Neural progenitor cell (in vitro differentiated cells): ENCODE data around the gene TUT1. TPM values are rescaled to one million over a fixed set of nuclear protein-coding genes. Genes with fewer than 3 reads are reported as not detected.

Experiments
- DNase-seq: peaks from one replicate; pipeline ENCODE4 v3.0.0-alpha.2; 2016; ENCODE audit warnings: low spot score
- H2AFZ ChIP-seq: fragments of 200-600 bp; sonication (generic); replicated peaks from 2 replicates; pipeline ENCODE4 v1.6.1; 2016; ENCODE audit warnings: antibody characterized with exemption
- H3F3A ChIP-seq: fragments of 200-600 bp; sonication (generic); 2 replicates; pipeline ENCODE4 v1.6.1; 2016; ENCODE audit warnings: antibody characterized with exemption, low read depth
- H3K27ac ChIP-seq: fragments of 200-600 bp; sonication (generic); 2 replicates; pipeline ENCODE4 v1.5.1; 2016; ENCODE audit warnings: mild to moderate bottlenecking
- H3K27me3 ChIP-seq: fragments of 200-600 bp; sonication (generic); 2 replicates; pipeline ENCODE4 v1.6.1; 2016; ENCODE audit warnings: mild to moderate bottlenecking, moderate library complexity
- H3K36me3 ChIP-seq: fragments of 200-600 bp; sonication (generic); 2 replicates; pipeline ENCODE4 v1.5.1; 2016
- H3K4me1 ChIP-seq: fragments of 200-600 bp; sonication (generic); 2 replicates; pipeline ENCODE4 v1.6.1; 2016; ENCODE audit warnings: mixed run types
- H3K4me2 ChIP-seq: fragments of 200-600 bp; sonication (generic); 2 replicates; pipeline ENCODE4 v1.6.1; 2016
- H3K4me3 ChIP-seq: fragments of 200-600 bp; sonication (generic); 2 replicates; pipeline ENCODE4 v1.5.1; 2016
- H3K79me2 ChIP-seq: fragments of 200-600 bp; sonication (generic); 2 replicates; pipeline ENCODE4 v1.6.1; 2016; ENCODE audit warnings: low read depth
- H3K9ac ChIP-seq: fragments of 200-600 bp; sonication (generic); 2 replicates; pipeline ENCODE4 v1.6.1; 2016
- H3K9me3 ChIP-seq: fragments of 200-600 bp; sonication (generic); 2 replicates; pipeline ENCODE4 v1.5.1; 2016; ENCODE audit warnings: low read depth
- H4K20me1 ChIP-seq: fragments of 200-600 bp; sonication (generic); 2 replicates; pipeline ENCODE4 v1.6.1; 2016; ENCODE audit warnings: low read depth
- H3K27ac Mint-ChIP-seq: 3 replicates; pipeline ENCODE4 v1.8.0; 2021; ENCODE audit warnings: mixed read lengths
- H3K27me3 Mint-ChIP-seq: 2 replicates; pipeline ENCODE4 v1.8.0; 2022; ENCODE audit warnings: low read depth, mild to moderate bottlenecking, inconsistent platforms, moderate library complexity, mixed read lengths; ENCODE audit not compliant: insufficient read depth
- H3K36me3 Mint-ChIP-seq: 3 replicates; pipeline ENCODE4 v1.8.0; 2021; ENCODE audit warnings: mixed read lengths
- H3K4me1 Mint-ChIP-seq: 3 replicates; pipeline ENCODE4 v1.8.0; 2021; ENCODE audit warnings: mixed read lengths
- H3K4me3 Mint-ChIP-seq: 3 replicates; pipeline ENCODE4 v1.8.0; 2021; ENCODE audit warnings: mild to moderate bottlenecking, moderate library complexity, mixed read lengths
- H3K9me3 Mint-ChIP-seq: 3 replicates; pipeline ENCODE4 v1.8.0; 2020; ENCODE audit warnings: mixed read lengths
- CTCF ChIP-seq: fragments of 200-600 bp; sonication (generic); IDR thresholded peaks from 2 replicates; pipeline ENCODE4 v1.5.1; 2017; ENCODE audit warnings: antibody characterized with exemption, mild to moderate bottlenecking
- EZH2 ChIP-seq: fragments of 200-600 bp; sonication (generic); IDR thresholded peaks from 2 replicates; pipeline ENCODE4 v1.6.1; 2017; ENCODE audit warnings: antibody characterized with exemption, mild to moderate bottlenecking, moderate library complexity
- EZH2phosphoT487 ChIP-seq: fragments of 200-600 bp; sonication (generic); IDR thresholded peaks from 2 replicates; pipeline ENCODE4 v1.6.1; 2017; ENCODE audit warnings: antibody characterized with exemption
- total RNA-seq: library from RNA; depleted of rRNA; stranded (reverse); fragments of >200 nt; gene quantifications from 2 replicates; pipeline ENCODE4 v1.2.3, GENCODE V29; 2015; ENCODE audit warnings: low replicate concordance

The TUT1 gene
- total RNA-seq, 1 donor from 2014 or later, result 4.8 TPM

DNA sequence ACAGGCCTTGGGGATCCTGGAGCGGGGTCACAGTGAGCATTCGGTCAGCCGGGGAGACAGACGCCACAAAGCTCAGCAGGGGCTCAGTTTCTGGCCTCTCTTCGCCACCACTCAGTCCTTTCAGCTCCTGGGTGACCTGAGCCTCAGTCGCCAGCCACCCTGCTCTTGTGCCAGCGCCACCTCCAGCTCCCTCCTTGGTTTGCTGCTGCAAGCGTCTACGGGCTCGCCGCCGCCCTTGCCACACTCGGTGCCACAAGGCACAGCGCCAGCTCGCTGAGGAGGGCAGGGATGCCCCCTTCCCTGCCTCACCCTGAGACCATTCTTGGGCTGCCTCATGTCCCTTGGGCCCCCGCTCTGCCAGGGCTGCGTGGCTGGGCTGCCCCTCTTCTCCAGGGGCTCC is 16.2 kb downstream of the TUT1 start:
- no peak for DNase-seq
- TF ChIP-seq CTCF, result no peak
- TF ChIP-seq EZH2, result no peak
- no peak for TF ChIP-seq EZH2phosphoT487
- Mint-ChIP-seq H3K9me3 (no peaks in the 10 kb centered on the region), H3K4me1 (peaks cover 38% of the 10 kb centered on the region), H3K36me3 (peaks cover 32% of the 10 kb centered on the region), H3K4me3 (peak overlapping the region; percentile 99), H3K27me3 (peaks cover 15% of the 10 kb centered on the region), H3K27ac (peak overlapping the region; percentile 46)
- no peaks in the 10 kb centered on the region for H3K9me3 ChIP-seq
- H3K27ac ChIP-seq, result no peak overlapping the region
- H3K4me1 ChIP-seq, result peaks cover 23% of the 10 kb centered on the region
- no peaks in the 10 kb centered on the region for H3K27me3 ChIP-seq
- H2AFZ ChIP-seq, result no peak overlapping the region
- H3F3A ChIP-seq, result peaks cover 30% of the 10 kb centered on the region
- H3K36me3 ChIP-seq, result peaks cover 7% of the 10 kb centered on the region
- peak overlapping the region; percentile 65 for H3K9ac ChIP-seq
- peaks cover 35% of the 10 kb centered on the region for H3K79me2 ChIP-seq
- peak overlapping the region; percentile 100 for H3K4me3 ChIP-seq
- H4K20me1 ChIP-seq, result peaks cover 36% of the 10 kb centered on the region
- H3K4me2 ChIP-seq, result peak overlapping the region; percentile 95

DNA sequence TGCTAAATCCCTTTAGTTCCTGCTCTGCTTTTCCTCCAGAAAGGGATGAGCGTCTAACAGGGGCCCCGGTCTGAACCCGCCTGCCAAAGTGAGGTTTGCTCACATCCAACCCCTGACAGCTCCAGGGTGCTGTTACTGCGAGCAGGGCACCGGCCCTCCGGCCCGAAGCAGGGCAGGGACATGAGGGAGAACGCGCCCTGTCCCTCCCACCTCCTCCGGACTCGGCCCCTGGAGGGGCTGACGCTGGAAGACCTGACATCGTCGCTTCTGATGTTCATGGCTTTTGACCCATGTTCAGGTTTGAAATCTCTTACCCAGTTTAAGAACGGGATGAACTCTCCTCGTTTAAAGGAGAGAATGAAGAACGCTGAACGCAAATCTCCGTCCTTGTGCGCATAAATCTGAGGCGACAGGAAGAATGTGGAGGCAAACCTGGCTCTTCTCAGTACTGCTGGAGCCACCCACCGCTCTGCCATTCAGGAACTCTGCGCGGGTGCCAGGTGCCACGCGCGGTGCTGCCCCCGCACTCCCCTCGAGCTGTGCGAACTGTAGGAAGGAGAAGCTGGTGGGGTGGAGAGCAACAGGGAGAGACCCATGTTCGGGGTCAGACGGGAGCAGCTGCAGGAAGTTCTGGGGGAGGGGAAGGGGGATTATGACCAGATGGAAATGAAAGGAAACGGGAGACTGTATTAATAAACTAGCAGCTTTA is 16.8 kb downstream of the TUT1 start:
- peaks cover 38% of the 10 kb centered on the region for H3K4me1 Mint-ChIP-seq
- H3K27me3 ChIP-seq, result no peaks in the 10 kb centered on the region
- peak; percentile 31 for DNase-seq
- H4K20me1 ChIP-seq, result peaks cover 42% of the 10 kb centered on the region
- peaks cover 7% of the 10 kb centered on the region for H3K36me3 ChIP-seq
- no peaks in the 10 kb centered on the region for H3K9me3 ChIP-seq
- H3K27me3 Mint-ChIP-seq, result peaks cover 15% of the 10 kb centered on the region
- H3K79me2 ChIP-seq, result peaks cover 42% of the 10 kb centered on the region
- H3F3A ChIP-seq, result peaks cover 35% of the 10 kb centered on the region
- H3K4me3 ChIP-seq, result peak overlapping the region; percentile 100
- TF ChIP-seq CTCF (no peak), EZH2 (no peak), EZH2phosphoT487 (no peak)
- H3K9me3 Mint-ChIP-seq, result no peaks in the 10 kb centered on the region
- peaks cover 23% of the 10 kb centered on the region for H3K4me1 ChIP-seq
- H2AFZ ChIP-seq, result peak overlapping the region; percentile 88
- H3K9ac ChIP-seq, result peak overlapping the region; percentile 65
- H3K36me3 Mint-ChIP-seq, result peaks cover 35% of the 10 kb centered on the region
- H3K4me3 Mint-ChIP-seq, result peak overlapping the region; percentile 99
- peak overlapping the region; percentile 95 for H3K4me2 ChIP-seq
- H3K27ac Mint-ChIP-seq, result peak overlapping the region; percentile 91
- no peak overlapping the region for H3K27ac ChIP-seq

DNA sequence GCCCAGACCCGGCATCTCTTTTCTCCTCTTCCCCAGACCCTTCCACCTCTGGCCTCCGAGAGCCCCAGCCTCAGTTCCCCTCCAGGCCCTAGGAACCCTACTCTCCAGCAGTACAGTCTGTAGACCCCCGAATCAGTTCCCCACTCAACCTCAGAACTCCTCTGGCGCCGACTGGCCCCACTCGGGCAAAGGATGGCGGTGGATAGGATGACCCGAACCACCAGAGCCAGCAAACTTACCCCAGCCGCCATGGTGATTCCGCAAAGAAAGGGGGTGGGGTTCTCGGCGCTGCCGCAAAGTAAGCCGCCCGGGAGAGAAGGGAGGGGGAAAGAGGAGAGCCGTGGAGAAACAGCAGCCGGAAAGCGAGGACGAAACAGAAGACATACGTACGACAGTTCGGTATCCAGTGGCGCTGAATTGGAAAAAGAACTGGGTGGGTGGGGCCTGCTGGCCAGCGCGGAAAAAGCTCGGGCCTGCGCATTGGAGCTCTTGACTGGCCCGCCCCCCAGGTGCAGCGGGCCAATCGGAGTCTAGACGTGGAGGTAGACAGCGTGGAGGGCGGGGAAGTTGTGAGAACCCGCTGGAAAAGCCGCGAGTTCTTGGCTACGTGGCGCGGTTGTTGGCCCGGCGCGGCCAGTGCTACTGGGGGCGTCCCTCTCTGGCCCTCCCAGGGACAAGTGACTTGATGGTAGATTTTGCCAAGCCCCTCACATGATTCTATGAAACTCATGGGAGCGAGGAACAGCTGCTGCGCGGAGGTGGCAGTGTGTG is 17.5 kb downstream of the TUT1 start, which contains the start of gene EEF1G:
Gene EEF1G, minus strand, starts transcription at position 300 of the 771 bp plus-strand sequence. Its CDS starts 49 bp downstream, at position 251.
- TF ChIP-seq EZH2phosphoT487 (no peak), EZH2 (no peak), CTCF (no peak)
- DNase-seq, result peak; percentile 100
- Histone ChIP-seq H3K9me3 (no peaks in the 10 kb centered on the region), H3K79me2 (peaks cover 49% of the 10 kb centered on the region), H3K9ac (peak within 1 kb of the TSS; percentile 98), H3K4me2 (peak within 1 kb of the TSS; percentile 95), H3K4me3 (peak within 1 kb of the TSS; percentile 100), H3K27me3 (no peaks in the 10 kb centered on the region), H3K27ac (peak within 1 kb of the TSS; percentile 87), H4K20me1 (peaks cover 50% of the 10 kb centered on the region), H3F3A (peaks cover 41% of the 10 kb centered on the region), H3K4me1 (peaks cover 23% of the 10 kb centered on the region), H3K36me3 (peaks cover 9% of the 10 kb centered on the region), H2AFZ (peak within 1 kb of the TSS; percentile 88)
- Mint-ChIP-seq H3K27ac (peak within 1 kb of the TSS; percentile 91), H3K4me3 (peak within 1 kb of the TSS; percentile 99), H3K9me3 (no peaks in the 10 kb centered on the region), H3K36me3 (peaks cover 37% of the 10 kb centered on the region), H3K4me1 (peaks cover 38% of the 10 kb centered on the region), H3K27me3 (peaks cover 15% of the 10 kb centered on the region)
